ENCODE data around the gene ACTN1. TPM values are rescaled to one million over a fixed set of nuclear protein-coding genes. Genes with fewer than 3 reads are reported as not detected.

Gene ACTN1
- total and polyA plus RNA-seq, 3 donors from 2014 or later: 51.0 to 82.3 (median 69.5) TPM

GRCh38 chr14:68891851-68892660 lies 87.0 kb downstream of the ACTN1 start:
- TF ChIP-seq POLR2A (IDR thresholded peaks at IDR 0.05): no peak
- TF ChIP-seq CTCF (IDR thresholded peaks at IDR 0.05): no peak
- H3K9me3 ChIP-seq: no peaks in the 10 kb centered on the region
- no peak overlapping the region for H3K27ac ChIP-seq
- no peak overlapping the region for H3K4me3 ChIP-seq
- H3K36me3 ChIP-seq (ENCODE audit: low read depth, missing control alignments): no peaks in the 10 kb centered on the region
- no peaks in the 10 kb centered on the region for H3K4me1 ChIP-seq
- WGBS, 2 donors: 87 to 91% methylated on average over 10 to 21 of the region's 21 CpGs
- no peak for DNase-seq
- H3K27me3 ChIP-seq: no peaks in the 10 kb centered on the region
- intact Hi-C loops (cut with DNase I; ENCODE audit: low total_unique reads): no loop called here

DNA sequence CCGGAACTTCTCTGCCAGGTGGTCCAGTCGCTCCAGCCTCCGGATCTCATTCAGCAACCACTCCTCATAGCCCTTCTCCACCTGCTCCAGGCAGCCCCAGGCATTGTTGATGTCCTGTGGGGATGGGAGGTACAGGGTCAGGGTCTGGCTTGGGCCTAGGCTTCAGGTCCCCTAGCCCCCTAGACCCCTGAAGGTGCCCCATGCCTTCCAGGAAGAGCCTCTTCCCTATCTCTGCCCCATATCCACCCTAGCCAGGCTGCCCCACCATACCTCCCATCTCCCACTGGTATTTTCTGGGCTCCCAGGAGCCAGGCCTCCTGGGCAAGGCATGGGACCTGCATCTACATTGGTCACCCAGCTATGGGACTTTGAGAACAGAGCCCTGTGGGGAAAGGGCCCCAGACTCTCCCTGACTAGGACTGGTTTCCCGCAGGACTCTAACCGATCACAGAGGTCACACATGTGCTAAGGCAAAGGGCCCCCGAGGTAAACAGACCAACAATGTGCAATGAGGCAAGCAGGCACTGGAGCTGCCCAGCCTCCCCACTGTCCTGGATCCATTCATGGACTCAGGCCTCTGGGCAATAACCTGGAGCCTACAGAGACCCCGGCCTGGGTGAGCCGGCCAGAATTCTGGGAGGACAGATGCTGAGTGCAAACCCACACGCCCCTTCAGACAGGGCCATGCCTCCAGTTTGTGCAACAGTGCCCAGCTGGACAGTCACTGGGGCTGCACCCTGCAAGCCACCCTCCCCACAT lies 88.8 kb downstream of the ACTN1 start:
- TF ChIP-seq POLR2A (IDR thresholded peaks at IDR 0.05) (no peak), CTCF (IDR thresholded peaks at IDR 0.05) (no peak)
- intact Hi-C loops (cut with DNase I; ENCODE audit: low total_unique reads): no loop called here
- WGBS, 2 donors: 90 to 96% methylated on average over 4 to 9 of the region's 9 CpGs
- no peak for DNase-seq
- H3K4me3 ChIP-seq: no peak overlapping the region
- no peak overlapping the region for H3K27ac ChIP-seq
- H3K36me3 ChIP-seq (ENCODE audit: low read depth, missing control alignments): no peaks in the 10 kb centered on the region
- no peaks in the 10 kb centered on the region for H3K27me3 ChIP-seq
- no peaks in the 10 kb centered on the region for H3K9me3 ChIP-seq
- no peaks in the 10 kb centered on the region for H3K4me1 ChIP-seq

DNA sequence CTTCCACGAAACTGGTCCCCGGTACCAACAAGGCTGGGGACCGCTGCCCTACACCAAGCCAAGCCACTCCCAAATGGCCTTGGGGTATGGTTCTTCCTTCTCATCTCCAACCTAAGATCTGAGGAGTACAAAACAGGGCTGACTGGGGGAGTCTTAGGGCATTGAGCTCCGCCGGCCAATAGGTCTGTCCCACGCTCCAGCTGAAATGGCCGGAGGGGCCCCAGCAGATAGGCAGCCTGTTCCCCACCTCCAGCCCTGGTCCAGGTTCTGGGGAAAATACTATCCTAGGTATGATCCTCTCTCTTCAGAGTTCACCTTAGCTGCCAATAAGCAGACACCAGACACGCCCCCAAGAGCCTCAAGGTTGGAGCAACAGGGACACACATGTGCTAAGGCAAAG lies 90.2 kb downstream of the ACTN1 start:
- Histone ChIP-seq H3K27me3 (no peaks in the 10 kb centered on the region), H3K4me3 (no peak overlapping the region), H3K36me3 (ENCODE audit: low read depth, missing control alignments) (no peaks in the 10 kb centered on the region), H3K27ac (no peak overlapping the region), H3K4me1 (no peaks in the 10 kb centered on the region), H3K9me3 (no peaks in the 10 kb centered on the region)
- intact Hi-C loops (cut with DNase I; ENCODE audit: low total_unique reads): no loop called here
- WGBS, 2 donors: 94 to 97% methylated on average over 8 of the region's 8 CpGs
- DNase-seq: no peak
- TF ChIP-seq POLR2A (IDR thresholded peaks at IDR 0.05) (no peak), CTCF (IDR thresholded peaks at IDR 0.05) (no peak)

DNA sequence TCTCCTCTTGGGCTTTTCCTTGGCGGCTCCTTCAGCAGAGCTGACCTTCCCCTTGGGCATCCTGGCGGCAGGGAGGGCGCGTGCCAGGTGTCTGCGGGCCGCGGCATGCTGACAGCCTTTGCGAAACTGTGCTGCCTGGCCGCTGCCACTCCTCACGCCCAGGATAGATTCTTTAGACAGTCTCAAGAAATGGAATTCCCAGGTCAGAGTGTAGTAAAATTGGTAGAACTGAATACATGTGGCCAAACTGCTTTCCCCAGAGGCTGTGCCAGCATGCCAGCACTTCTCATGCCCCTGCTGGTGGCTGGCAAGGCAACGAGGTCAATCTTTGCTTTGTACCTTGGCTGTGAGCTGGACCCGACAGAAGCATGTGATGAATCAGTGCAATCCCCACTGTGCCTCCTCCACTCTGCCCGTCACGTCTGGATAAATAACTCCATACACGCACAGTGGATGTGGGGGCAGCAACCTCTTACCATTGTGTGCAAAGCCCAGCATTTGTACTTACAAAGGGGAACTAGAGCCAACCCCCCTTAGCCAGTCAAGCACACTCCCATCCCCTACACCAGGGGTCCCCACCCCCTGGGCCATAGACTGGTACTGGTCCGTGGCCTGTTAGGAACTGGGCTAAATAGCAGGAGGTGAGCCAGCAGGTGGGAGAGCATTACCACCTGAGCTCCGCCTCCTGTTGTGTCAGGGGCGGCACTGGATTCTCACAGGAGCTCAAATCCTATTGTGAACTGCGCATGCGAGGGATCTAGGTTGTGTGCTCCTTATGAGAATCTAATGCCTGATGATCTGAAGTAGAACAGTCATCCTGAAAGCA lies 90.9 kb downstream of the ACTN1 start:
- WGBS, 2 donors: 83 to 94% methylated on average over 18 to 20 of the region's 20 CpGs
- no peaks in the 10 kb centered on the region for H3K4me1 ChIP-seq
- no peak for DNase-seq
- no peak overlapping the region for H3K4me3 ChIP-seq
- no peak overlapping the region for H3K27ac ChIP-seq
- TF ChIP-seq POLR2A (IDR thresholded peaks at IDR 0.05) (no peak), CTCF (IDR thresholded peaks at IDR 0.05) (no peak)
- intact Hi-C loops (cut with DNase I; ENCODE audit: low total_unique reads): no loop called here
- H3K36me3 ChIP-seq (ENCODE audit: low read depth, missing control alignments): no peaks in the 10 kb centered on the region
- H3K27me3 ChIP-seq: no peaks in the 10 kb centered on the region
- no peaks in the 10 kb centered on the region for H3K9me3 ChIP-seq
